ENCODE results near the gene TOB1.

The TOB1 gene

GRCh38 chr17:50813583-50813982, 52.6 kb downstream of the TOB1 start:
- no peak for DNase-seq (ENCODE audit: low read depth)
- no peak for TF ChIP-seq CTCF (conservative IDR thresholded peaks at IDR 0.05; ENCODE audit: low read depth, low read length)

More at GRCh38 chr17:50813583-50813982, 52.6 kb downstream of the TOB1 start:
- no peak overlapping the region for H3K4me3 ChIP-seq (ENCODE audit: low read depth, low read length)
